HepG2 (cell line): ENCODE data around the gene LYRM1. TPM values are rescaled to one million over a fixed set of nuclear protein-coding genes. Genes with fewer than 3 reads are reported as not detected.

Source experiments
- CEBPZ ChIP-seq: IDR thresholded peaks from 2 replicates; pipeline ENCODE4 v1.6.1; 2012; ENCODE audit warnings: low read length, improper control_type of control experiment
- ERF ChIP-seq: IDR thresholded peaks from 2 replicates; pipeline ENCODE4 v1.6.1; 2018; ENCODE audit warnings: missing biosample characterization, missing genetic modification reagents
- FOXJ3 ChIP-seq: sonication (generic); formaldehyde crosslinking; IDR thresholded peaks from 2 replicates; pipeline ENCODE4 v1.4.0; 2020; ENCODE audit warnings: missing genetic modification reagents, mild to moderate bottlenecking, borderline replicate concordance
- GATAD2A ChIP-seq: IDR thresholded peaks from 2 replicates; pipeline ENCODE4 v1.6.1; 2016
- NKX3-1 ChIP-seq: sonication (generic); formaldehyde crosslinking; IDR thresholded peaks from 2 replicates; pipeline ENCODE4 v1.5.0; 2020; ENCODE audit warnings: missing genetic modification reagents
- NR2F6 ChIP-seq, 2 experiments: IDR thresholded peaks; 2 replicates each; pipeline ENCODE4 v1.6.1; 2016; ENCODE audit warnings: antibody characterized with exemption in 1 of 2, mild to moderate bottlenecking in 1 of 2
- PTBP1 ChIP-seq: fragments of 200-400 bp; formaldehyde crosslinking; IDR thresholded peaks from 2 replicates; pipeline ENCODE4 v1.6.1; 2018; ENCODE audit warnings: low read length, low read depth; ENCODE audit not compliant: poor library complexity, severe bottlenecking
- SALL1 ChIP-seq: sonication (generic); formaldehyde crosslinking; IDR thresholded peaks from 2 replicates; pipeline ENCODE4 v1.8.0; 2022; ENCODE audit warnings: mild to moderate bottlenecking, missing genetic modification reagents
- SIN3A ChIP-seq: IDR thresholded peaks from 2 replicates; pipeline ENCODE4 v1.6.1; 2011; ENCODE audit warnings: low read depth, mild to moderate bottlenecking, control low read depth, low read length, borderline replicate concordance
- SNAPC2 ChIP-seq: sonication (generic); formaldehyde crosslinking; IDR thresholded peaks from 2 replicates; pipeline ENCODE4 v1.8.1; 2022; ENCODE audit warnings: mild to moderate bottlenecking, missing genetic modification reagents
- SP2 ChIP-seq: sonication (generic); formaldehyde crosslinking; IDR thresholded peaks from 2 replicates; pipeline ENCODE4 v1.5.1; 2020; ENCODE audit warnings: mild to moderate bottlenecking, missing genetic modification reagents
- TARDBP ChIP-seq: sonication (generic); formaldehyde crosslinking; IDR thresholded peaks from 2 replicates; pipeline ENCODE4 v1.8.0; 2022; ENCODE audit warnings: mild to moderate bottlenecking, missing genetic modification reagents
- THRA ChIP-seq: sonication (generic); formaldehyde crosslinking; IDR thresholded peaks from 2 replicates; pipeline ENCODE4 v1.4.0; 2020; ENCODE audit warnings: missing genetic modification reagents, borderline replicate concordance
- USF2 ChIP-seq, 2 experiments: sonication (generic) in 1 of 2; formaldehyde crosslinking in 1 of 2; IDR thresholded peaks; 2 replicates each; pipeline versions ENCODE4 v1.5.1 to v1.6.1; 2011 to 2020; ENCODE audit warnings: borderline replicate concordance in 1 of 2, low read depth in 1 of 2, low read length in 1 of 2, mild to moderate bottlenecking in 1 of 2, missing genetic modification reagents in 1 of 2, moderate library complexity in 1 of 2
- ZMAT5 ChIP-seq: sonication (generic); formaldehyde crosslinking; IDR thresholded peaks from 2 replicates; pipeline ENCODE4 v1.5.0; 2020; ENCODE audit warnings: mild to moderate bottlenecking, low read depth, missing genetic modification reagents, borderline replicate concordance
- ZNF20 ChIP-seq: sonication (generic); formaldehyde crosslinking; IDR thresholded peaks from 2 replicates; pipeline ENCODE4 v1.4.0; 2020; ENCODE audit warnings: mild to moderate bottlenecking, moderate library complexity, missing genetic modification reagents
- ZNF230 ChIP-seq: sonication (generic); formaldehyde crosslinking; IDR thresholded peaks from 2 replicates; pipeline ENCODE4 v1.4.0; 2020; ENCODE audit warnings: mild to moderate bottlenecking, missing genetic modification reagents
- ZNF253 ChIP-seq: sonication (generic); formaldehyde crosslinking; IDR thresholded peaks from 2 replicates; pipeline ENCODE4 v1.8.0; 2022; ENCODE audit warnings: mild to moderate bottlenecking, missing genetic modification reagents, borderline replicate concordance
- ZNF274 ChIP-seq: sonication (generic); formaldehyde crosslinking; IDR thresholded peaks from 2 replicates; pipeline ENCODE4 v1.5.1; 2020; ENCODE audit warnings: mild to moderate bottlenecking, missing genetic modification reagents
- ZNF430 ChIP-seq: sonication (generic); formaldehyde crosslinking; IDR thresholded peaks from 2 replicates; pipeline ENCODE4 v1.9.0; 2021; ENCODE audit warnings: mild to moderate bottlenecking, missing genetic modification reagents
- ZNF576 ChIP-seq: sonication (generic); formaldehyde crosslinking; IDR thresholded peaks from 2 replicates; pipeline ENCODE4 v1.4.0; 2020; ENCODE audit warnings: mild to moderate bottlenecking, missing genetic modification reagents
- polyA plus RNA-seq, 8 experiments: library from polyadenylated mRNA; depleted of rRNA in 3 of 8; stranded (reverse) in 7 of 8; unstranded in 1 of 8; fragments of >200 nt; fragmentation: Illumina TruSeq in 4 of 8; extraction: Trizol in 4 of 8; gene quantifications; 2 replicates each; pipeline versions ENCODE4 v1.2.1 to v1.2.3, GENCODE V29; 2011 to 2016; ENCODE audit warnings: low read depth in 4 of 8, missing spikeins in 1 of 8, mixed read lengths in 1 of 8; ENCODE audit not compliant: insufficient read depth in 1 of 8
- total RNA-seq, 5 experiments: library from RNA; depleted of rRNA; stranded (reverse); fragments of >200 nt; fragmentation: Illumina TruSeq; extraction: Trizol; gene quantifications; 2 replicates each; pipeline ENCODE4 v1.2.3, GENCODE V29; 2016; ENCODE audit warnings: low read depth in 1 of 5

The LYRM1 gene
- total and polyA plus RNA-seq, 2 of the 13 experiments (the other 11 are each of a cell fraction or from before 2014, with no cell fraction given) = 59.2 to 82.6 TPM

GRCh38 chr16:20854963-20855362, 45.6 kb upstream of the LYRM1 start (continued):
- no peak for TF ChIP-seq ZNF274 (CRISPR knock-in tag)
- no peak for TF ChIP-seq PTBP1
- TF ChIP-seq SALL1 (CRISPR knock-in tag) = peak; percentile 67
- TF ChIP-seq NKX3-1 (CRISPR knock-in tag) = no peak
- peak; percentile 65 for TF ChIP-seq NR2F6 (IDR thresholded peaks at IDR 0.05)
- TF ChIP-seq NR2F6 (CRISPR knock-in tag; IDR thresholded peaks at IDR 0.05) = no peak
- no peak for TF ChIP-seq ZNF430 (CRISPR knock-in tag)
- no peak for TF ChIP-seq ZMAT5 (CRISPR knock-in tag)
- TF ChIP-seq SP2 (CRISPR knock-in tag) = no peak
- TF ChIP-seq SNAPC2 (CRISPR knock-in tag) = no peak
- no peak for TF ChIP-seq ZNF20 (CRISPR knock-in tag)
- no peak for TF ChIP-seq THRA (CRISPR knock-in tag)
- TF ChIP-seq CEBPZ = no peak
- TF ChIP-seq USF2 (IDR thresholded peaks at IDR 0.05; ENCODE audit: low read depth, low read length) = 0 out of 2 replicates have a peak, but pooled peaks have one; percentile 16
- peak; percentile 65; the same call in 1 of the 2 replicates for TF ChIP-seq USF2 (CRISPR knock-in tag; IDR thresholded peaks at IDR 0.05; ENCODE audit: borderline replicate concordance)
- no peak for TF ChIP-seq ZNF230 (CRISPR knock-in tag)
- TF ChIP-seq TARDBP (CRISPR knock-in tag) = no peak
- no peak for TF ChIP-seq ZNF576
- no peak for TF ChIP-seq ERF (CRISPR knock-in tag)
- peak; percentile 77 for TF ChIP-seq FOXJ3
- TF ChIP-seq GATAD2A (CRISPR knock-in tag) = peak; percentile 24; the same call in 1 of the 2 replicates
- TF ChIP-seq SIN3A = no peak
- TF ChIP-seq ZNF253 (CRISPR knock-in tag) = no peak
